Measurements from ENCODE around the gene DNASE2B.

DNA sequence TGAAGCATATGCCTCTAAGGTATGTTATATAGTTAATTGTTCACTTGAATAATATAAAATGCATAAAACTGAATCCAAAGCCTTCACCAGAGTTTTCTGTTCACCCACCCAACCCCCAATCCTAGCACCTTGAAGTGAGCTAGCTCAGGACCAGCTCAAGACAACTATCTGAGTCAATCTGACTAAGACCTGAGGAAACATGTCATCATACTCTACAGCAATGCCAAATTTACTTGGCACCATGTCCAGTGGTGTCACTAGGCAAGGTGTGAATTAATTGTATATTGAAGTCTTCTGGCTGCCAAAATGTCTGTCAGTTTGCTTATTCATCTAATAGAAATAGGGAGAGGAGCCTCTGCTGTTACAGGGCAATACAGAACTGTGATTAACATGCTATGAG is 3.8 kb downstream of the DNASE2B start:
- TF ChIP-seq, protein P1, sequence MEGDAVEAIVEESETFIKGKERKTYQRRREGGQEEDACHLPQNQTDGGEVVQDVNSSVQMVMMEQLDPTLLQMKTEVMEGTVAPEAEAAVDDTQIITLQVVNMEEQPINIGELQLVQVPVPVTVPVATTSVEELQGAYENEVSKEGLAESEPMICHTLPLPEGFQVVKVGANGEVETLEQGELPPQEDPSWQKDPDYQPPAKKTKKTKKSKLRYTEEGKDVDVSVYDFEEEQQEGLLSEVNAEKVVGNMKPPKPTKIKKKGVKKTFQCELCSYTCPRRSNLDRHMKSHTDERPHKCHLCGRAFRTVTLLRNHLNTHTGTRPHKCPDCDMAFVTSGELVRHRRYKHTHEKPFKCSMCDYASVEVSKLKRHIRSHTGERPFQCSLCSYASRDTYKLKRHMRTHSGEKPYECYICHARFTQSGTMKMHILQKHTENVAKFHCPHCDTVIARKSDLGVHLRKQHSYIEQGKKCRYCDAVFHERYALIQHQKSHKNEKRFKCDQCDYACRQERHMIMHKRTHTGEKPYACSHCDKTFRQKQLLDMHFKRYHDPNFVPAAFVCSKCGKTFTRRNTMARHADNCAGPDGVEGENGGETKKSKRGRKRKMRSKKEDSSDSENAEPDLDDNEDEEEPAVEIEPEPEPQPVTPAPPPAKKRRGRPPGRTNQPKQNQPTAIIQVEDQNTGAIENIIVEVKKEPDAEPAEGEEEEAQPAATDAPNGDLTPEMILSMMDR (conservative IDR thresholded peaks at IDR 0.05), result no peak
- TF ChIP-seq EZH2 (IDR thresholded peaks at IDR 0.05; ENCODE audit: low read depth), result no peak

Measured in PC-9 (cell line).